Endodermal cell (in vitro differentiated cells): ENCODE measurements around the gene NFIL3. TPM values are rescaled to one million over a fixed set of nuclear protein-coding genes. Genes with fewer than 3 reads are reported as not detected.

Source experiments
- DNase-seq: peaks from one replicate; pipeline ENCODE4 v3.0.0-alpha.2; 2017
- H3K27ac ChIP-seq: 2 replicates; pipeline ENCODE4 v1.5.1; 2013; ENCODE audit warnings: mild to moderate bottlenecking, low read depth, low read length, moderate library complexity
- H3K27me3 ChIP-seq: 2 replicates; pipeline ENCODE4 v1.6.1; 2013; ENCODE audit warnings: mild to moderate bottlenecking, low read length, moderate library complexity; ENCODE audit not compliant: insufficient read depth, control insufficient read depth, poor library complexity, severe bottlenecking
- H3K36me3 ChIP-seq: 2 replicates; pipeline ENCODE4 v1.7.0; 2013; ENCODE audit warnings: mild to moderate bottlenecking, low read length, moderate library complexity; ENCODE audit not compliant: control insufficient read depth, insufficient read depth
- H3K4me1 ChIP-seq: one replicate; pipeline ENCODE4 v1.7.0; 2013; ENCODE audit warnings: low read length; ENCODE audit not compliant: control insufficient read depth, insufficient read depth
- H3K4me3 ChIP-seq: 2 replicates; pipeline ENCODE4 v1.5.1; 2013; ENCODE audit warnings: mild to moderate bottlenecking, low read length, moderate library complexity
- H3K9ac ChIP-seq: 2 replicates; pipeline ENCODE4 v1.6.1; 2013; ENCODE audit warnings: mild to moderate bottlenecking, low read length, moderate library complexity; ENCODE audit not compliant: poor library complexity, severe bottlenecking; ENCODE audit errors: extremely low read depth
- H3K9me3 ChIP-seq: 2 replicates; pipeline ENCODE4 v1.6.1; 2013; ENCODE audit warnings: mild to moderate bottlenecking, low read length, moderate library complexity; ENCODE audit not compliant: control insufficient read depth
- H3K27ac Mint-ChIP-seq: 2 replicates; pipeline ENCODE4 v1.8.0; 2020; ENCODE audit warnings: mixed read lengths
- H3K27me3 Mint-ChIP-seq: 2 replicates; pipeline ENCODE4 v1.8.0; 2021; ENCODE audit warnings: mild to moderate bottlenecking, mixed read lengths; ENCODE audit not compliant: insufficient read depth
- H3K36me3 Mint-ChIP-seq: 2 replicates; pipeline ENCODE4 v1.8.0; 2020; ENCODE audit warnings: low read depth, mixed read lengths
- H3K4me1 Mint-ChIP-seq: 2 replicates; pipeline ENCODE4 v1.8.0; 2020; ENCODE audit warnings: mixed read lengths
- H3K4me3 Mint-ChIP-seq: 2 replicates; pipeline ENCODE4 v1.8.0; 2020; ENCODE audit warnings: mild to moderate bottlenecking, moderate library complexity, mixed read lengths
- H3K9me3 Mint-ChIP-seq: 2 replicates; pipeline ENCODE4 v1.8.0; 2020; ENCODE audit warnings: mild to moderate bottlenecking, mixed read lengths
- WGBS, 2 experiments: methylation state at CpG; one replicate each; pipeline versions ENCODE4 v1.1.5 to v1.1.7; 2013; ENCODE audit warnings: missing lambda C conversion rate in 2 of 2, mixed read lengths in 1 of 2; ENCODE audit not compliant: insufficient coverage in 1 of 2, insufficient read length in 1 of 2; 5-methylcytosine and 5-hydroxymethylcytosine counted together
- total RNA-seq, 2 donors: library from RNA; stranded (reverse); fragmentation: NEBNext Ultra II Directional in 1 of 2; extraction: Animal tissue kit (Norgen Biotek cat#: 25700) in 1 of 2; gene quantifications; 2 replicates in 1 of 2; 3 replicates in 1 of 2; pipeline ENCODE4 v1.2.1, GENCODE V29; 2021
- TF ChIP-seq, protein P1 (sequence below): fragments of 200-600 bp; sonication (generic); conservative IDR thresholded peaks from 2 replicates; pipeline ENCODE4 v1.5.0; 2021; ENCODE audit warnings: antibody characterized with exemption, mild to moderate bottlenecking

NFIL3 gene
- total RNA-seq, 2 donors from 2014 or later = 13.5 to 17.4 TPM

DNA sequence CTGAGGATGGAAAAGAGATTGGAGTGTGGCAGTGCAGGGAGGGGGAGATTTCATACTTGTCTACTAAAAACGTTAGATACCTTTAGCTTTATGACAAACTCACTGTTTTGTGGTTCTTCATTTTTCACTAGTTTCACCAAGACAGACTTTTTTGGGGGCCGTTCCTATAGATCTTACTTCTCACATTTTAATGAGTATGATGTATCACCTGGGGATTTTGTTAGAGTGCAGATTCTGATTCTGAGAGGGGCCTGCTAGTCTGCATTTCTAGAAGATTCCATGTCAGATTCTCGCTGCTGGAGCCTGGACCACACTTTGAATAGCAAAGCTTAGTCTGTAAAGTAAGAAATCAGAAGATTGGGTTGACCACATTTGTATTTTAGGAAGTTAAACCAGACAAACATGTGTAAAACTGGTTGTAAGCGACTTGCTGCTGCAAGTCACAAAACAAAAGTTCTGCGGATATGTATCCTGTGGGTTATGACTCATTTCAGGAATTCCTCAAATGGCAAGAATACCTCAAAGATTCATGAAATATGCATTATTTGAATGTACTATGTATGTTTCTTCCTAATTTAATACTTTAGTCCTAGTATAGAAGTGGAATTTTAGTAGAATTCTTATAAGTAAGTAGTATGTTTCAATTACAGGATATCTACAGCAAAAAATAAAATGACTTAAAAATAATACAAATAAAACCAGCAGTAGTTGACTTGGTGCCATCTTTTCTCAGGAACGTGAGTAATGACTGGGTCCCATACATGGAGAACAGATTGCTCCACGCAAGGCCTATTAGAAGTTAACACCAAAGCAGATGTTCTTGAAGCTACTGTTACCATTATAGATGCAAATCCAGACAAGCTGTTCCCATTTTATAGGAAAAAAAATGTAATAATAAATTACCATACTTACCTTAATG lies 27.8 kb downstream of the NFIL3 start:
- no peaks in the 10 kb centered on the region for H3K4me1 Mint-ChIP-seq
- H3K9me3 Mint-ChIP-seq = no peaks in the 10 kb centered on the region
- Histone ChIP-seq H3K4me1 (no peaks in the 10 kb centered on the region), H3K36me3 (no peaks in the 10 kb centered on the region), H3K27ac (no peak overlapping the region), H3K9me3 (no peaks in the 10 kb centered on the region), H3K9ac (no peak overlapping the region), H3K4me3 (no peak overlapping the region), H3K27me3 (no peaks in the 10 kb centered on the region)
- no peak overlapping the region for H3K4me3 Mint-ChIP-seq
- H3K27me3 Mint-ChIP-seq = peaks cover 8% of the 10 kb centered on the region
- WGBS, 2 experiments = 92 to 93% methylated on average over 5 to 7 of the region's 7 CpGs
- no peak overlapping the region for H3K27ac Mint-ChIP-seq
- H3K36me3 Mint-ChIP-seq = no peaks in the 10 kb centered on the region
- DNase-seq = no peak
- TF ChIP-seq, protein P1, sequence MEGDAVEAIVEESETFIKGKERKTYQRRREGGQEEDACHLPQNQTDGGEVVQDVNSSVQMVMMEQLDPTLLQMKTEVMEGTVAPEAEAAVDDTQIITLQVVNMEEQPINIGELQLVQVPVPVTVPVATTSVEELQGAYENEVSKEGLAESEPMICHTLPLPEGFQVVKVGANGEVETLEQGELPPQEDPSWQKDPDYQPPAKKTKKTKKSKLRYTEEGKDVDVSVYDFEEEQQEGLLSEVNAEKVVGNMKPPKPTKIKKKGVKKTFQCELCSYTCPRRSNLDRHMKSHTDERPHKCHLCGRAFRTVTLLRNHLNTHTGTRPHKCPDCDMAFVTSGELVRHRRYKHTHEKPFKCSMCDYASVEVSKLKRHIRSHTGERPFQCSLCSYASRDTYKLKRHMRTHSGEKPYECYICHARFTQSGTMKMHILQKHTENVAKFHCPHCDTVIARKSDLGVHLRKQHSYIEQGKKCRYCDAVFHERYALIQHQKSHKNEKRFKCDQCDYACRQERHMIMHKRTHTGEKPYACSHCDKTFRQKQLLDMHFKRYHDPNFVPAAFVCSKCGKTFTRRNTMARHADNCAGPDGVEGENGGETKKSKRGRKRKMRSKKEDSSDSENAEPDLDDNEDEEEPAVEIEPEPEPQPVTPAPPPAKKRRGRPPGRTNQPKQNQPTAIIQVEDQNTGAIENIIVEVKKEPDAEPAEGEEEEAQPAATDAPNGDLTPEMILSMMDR = no peak

DNA sequence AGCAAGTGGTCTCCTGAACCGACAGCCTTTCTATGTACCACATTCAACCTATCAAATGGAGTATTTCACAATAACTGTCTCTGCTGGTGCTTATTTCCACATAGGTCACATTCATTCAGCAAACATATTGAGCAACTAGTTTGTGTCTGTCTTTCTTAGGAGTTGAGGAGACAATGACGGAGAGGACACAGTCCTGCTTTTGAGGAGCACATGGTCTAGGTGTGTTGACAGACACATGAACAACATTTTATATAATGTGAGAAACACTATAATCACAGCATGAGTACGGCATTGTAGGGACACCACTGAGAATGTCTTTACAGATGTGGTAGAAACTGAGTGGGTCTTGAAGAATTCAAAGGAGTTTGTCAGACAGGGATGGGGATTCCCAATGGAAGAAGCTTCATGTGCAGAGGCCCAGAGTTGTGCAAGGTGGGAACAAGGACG lies 28.5 kb downstream of the NFIL3 start:
- H3K9me3 Mint-ChIP-seq = no peaks in the 10 kb centered on the region
- DNase-seq = no peak
- peaks cover 8% of the 10 kb centered on the region for H3K27me3 Mint-ChIP-seq
- Histone ChIP-seq H3K27me3 (no peaks in the 10 kb centered on the region), H3K27ac (no peak overlapping the region), H3K4me3 (no peak overlapping the region), H3K9ac (no peak overlapping the region), H3K4me1 (no peaks in the 10 kb centered on the region), H3K36me3 (no peaks in the 10 kb centered on the region), H3K9me3 (no peaks in the 10 kb centered on the region)
- WGBS, 2 experiments = 85 to 89% methylated on average over 2 to 4 of the region's 4 CpGs
- no peaks in the 10 kb centered on the region for H3K36me3 Mint-ChIP-seq
- no peaks in the 10 kb centered on the region for H3K4me1 Mint-ChIP-seq
- no peak overlapping the region for H3K27ac Mint-ChIP-seq
- H3K4me3 Mint-ChIP-seq = no peak overlapping the region
- TF ChIP-seq, protein P1 = no peak

DNA sequence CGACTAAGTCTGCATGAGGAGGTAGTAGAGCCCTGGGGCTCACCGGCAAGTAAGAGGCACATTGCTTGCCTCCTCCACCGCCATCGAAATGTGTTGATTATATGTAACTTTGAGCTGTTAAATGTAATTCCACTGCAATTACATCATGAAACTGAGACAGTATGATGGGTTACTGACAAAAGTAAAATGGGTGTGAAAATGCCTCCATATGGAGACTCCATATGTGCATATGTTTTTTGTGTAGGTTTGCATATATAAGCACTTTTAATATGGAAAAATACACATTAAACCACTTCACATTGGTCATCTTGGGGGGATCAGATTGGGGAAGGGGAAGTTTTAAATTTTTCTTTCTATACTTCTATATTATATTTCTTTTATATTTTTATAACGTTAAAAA lies 29.8 kb downstream of the NFIL3 start:
- Histone ChIP-seq H3K4me3 (no peak overlapping the region), H3K9ac (no peak overlapping the region), H3K4me1 (no peaks in the 10 kb centered on the region), H3K9me3 (no peaks in the 10 kb centered on the region), H3K27ac (no peak overlapping the region), H3K36me3 (no peaks in the 10 kb centered on the region), H3K27me3 (no peaks in the 10 kb centered on the region)
- TF ChIP-seq, protein P1 = no peak
- DNase-seq = no peak
- H3K36me3 Mint-ChIP-seq = no peaks in the 10 kb centered on the region
- peaks cover 8% of the 10 kb centered on the region for H3K27me3 Mint-ChIP-seq
- WGBS, 2 experiments = 94 to 100% methylated on average over 5 of the region's 5 CpGs
- H3K27ac Mint-ChIP-seq = no peak overlapping the region
- H3K4me3 Mint-ChIP-seq = no peak overlapping the region
- no peaks in the 10 kb centered on the region for H3K9me3 Mint-ChIP-seq
- H3K4me1 Mint-ChIP-seq = no peaks in the 10 kb centered on the region
